ENCODE data around the gene SCAF11.

GRCh38 chr12:45914090-45914489 is 76.3 kb downstream of the SCAF11 start:
- TF ChIP-seq CTCF (IDR thresholded peaks at IDR 0.05) (no peak), POLR2A (IDR thresholded peaks at IDR 0.05) (no peak), POLR2AphosphoS5 (IDR thresholded peaks at IDR 0.05) (no peak), EP300 (IDR thresholded peaks at IDR 0.05; ENCODE audit: low read depth) (no peak)

Measured in transverse colon (tissue), 4 donors.